H9 (cell line): ENCODE results near the gene RNU7-1. TPM values are rescaled to one million over a fixed set of nuclear protein-coding genes. Genes with fewer than 3 reads are reported as not detected.

Source experiments
- DNase-seq: peaks from one replicate; pipeline ENCODE4 v3.0.0-alpha.2; 2017
- H2AFZ ChIP-seq: one replicate; pipeline ENCODE4 v1.6.1; 2013; ENCODE audit warnings: mild to moderate bottlenecking, low read length, control low read depth, moderate library complexity
- H2AK5ac ChIP-seq: 2 replicates; pipeline ENCODE4 v1.6.1; 2013; ENCODE audit warnings: low read length, control low read depth, mixed read lengths; ENCODE audit not compliant: insufficient read length
- H2BK120ac ChIP-seq: one replicate; pipeline ENCODE4 v1.6.1; 2013; ENCODE audit warnings: low read depth, mild to moderate bottlenecking, low read length, control low read depth, inconsistent platforms; ENCODE audit not compliant: poor library complexity, severe bottlenecking
- H2BK12ac ChIP-seq: 2 replicates; pipeline ENCODE4 v1.6.1; 2013; ENCODE audit warnings: low read length, control low read depth, mixed read lengths, low read depth; ENCODE audit not compliant: insufficient read length
- H2BK15ac ChIP-seq: 2 replicates; pipeline ENCODE4 v1.6.1; 2013; ENCODE audit warnings: low read depth, low read length, control low read depth
- H2BK20ac ChIP-seq: one replicate; pipeline ENCODE4 v1.6.1; 2013; ENCODE audit warnings: low read depth, mild to moderate bottlenecking, low read length, control low read depth, inconsistent platforms; ENCODE audit not compliant: poor library complexity, severe bottlenecking
- H2BK5ac ChIP-seq: 2 replicates; pipeline ENCODE4 v1.6.1; 2013; ENCODE audit warnings: low read length, control low read depth, mixed read lengths; ENCODE audit not compliant: insufficient read length
- H3K14ac ChIP-seq: 2 replicates; pipeline ENCODE4 v1.6.1; 2013; ENCODE audit warnings: low read length, control low read depth; ENCODE audit not compliant: insufficient read depth
- H3K18ac ChIP-seq: 2 replicates; pipeline ENCODE4 v1.6.1; 2013; ENCODE audit warnings: low read depth, mild to moderate bottlenecking, mixed read lengths, low read length, control low read depth; ENCODE audit not compliant: insufficient read length
- H3K23ac ChIP-seq: 2 replicates; pipeline ENCODE4 v1.6.1; 2013; ENCODE audit warnings: low read length, control low read depth, mixed read lengths, low read depth; ENCODE audit not compliant: insufficient read length
- H3K23me2 ChIP-seq: 2 replicates; pipeline ENCODE4 v1.6.1; 2013; ENCODE audit warnings: low read depth, mild to moderate bottlenecking, mixed read lengths, low read length, control low read depth; ENCODE audit not compliant: insufficient read length, poor library complexity, severe bottlenecking
- H3K27ac ChIP-seq: 2 replicates; pipeline ENCODE4 v1.5.1; 2013; ENCODE audit warnings: low read length, control low read depth, mixed read lengths, low read depth; ENCODE audit not compliant: insufficient read length
- H3K27me3 ChIP-seq: 2 replicates; pipeline ENCODE4 v1.6.1; 2013; ENCODE audit warnings: low read length, control low read depth, inconsistent platforms; ENCODE audit not compliant: insufficient read depth
- H3K4ac ChIP-seq: 2 replicates; pipeline ENCODE4 v1.6.1; 2013; ENCODE audit warnings: low read depth, mild to moderate bottlenecking, control low read depth, inconsistent platforms, low read length, moderate library complexity
- H3K4me1 ChIP-seq: 2 replicates; pipeline ENCODE4 v1.6.1; 2013; ENCODE audit warnings: low read length, control low read depth, inconsistent platforms; ENCODE audit not compliant: insufficient read depth
- H3K4me2 ChIP-seq: 2 replicates; pipeline ENCODE4 v1.6.1; 2013; ENCODE audit warnings: low read length, control low read depth, mixed read lengths; ENCODE audit not compliant: insufficient read length, insufficient read depth
- H3K56ac ChIP-seq: 2 replicates; pipeline ENCODE4 v1.6.1; 2013; ENCODE audit warnings: low read depth, mild to moderate bottlenecking, mixed read lengths, low read length, control low read depth; ENCODE audit not compliant: insufficient read length
- H3K79me1 ChIP-seq: 2 replicates; pipeline ENCODE4 v1.6.1; 2013; ENCODE audit warnings: low read depth, mild to moderate bottlenecking, moderate library complexity, low read length, control low read depth, inconsistent platforms; ENCODE audit not compliant: insufficient read depth, poor library complexity, severe bottlenecking
- H3K79me2 ChIP-seq: 2 replicates; pipeline ENCODE4 v1.6.1; 2013; ENCODE audit warnings: low read length, control low read depth, inconsistent platforms; ENCODE audit not compliant: insufficient read depth
- H3K9ac ChIP-seq: 2 replicates; pipeline ENCODE4 v1.6.1; 2013; ENCODE audit warnings: low read length, control low read depth, mixed read lengths; ENCODE audit not compliant: insufficient read length; ENCODE audit errors: extremely low read depth
- H3K9me3 ChIP-seq: one replicate; pipeline ENCODE4 v1.6.1; 2013; ENCODE audit warnings: low read depth, low read length, inconsistent platforms; ENCODE audit not compliant: control insufficient read depth
- H3T11ph ChIP-seq: one replicate; pipeline ENCODE4 v1.6.1; 2013; ENCODE audit warnings: mild to moderate bottlenecking, low read length, control low read depth, inconsistent platforms
- H4K20me1 ChIP-seq: one replicate; pipeline ENCODE4 v1.6.1; 2013; ENCODE audit not compliant: control insufficient read depth, insufficient read length, insufficient read depth
- H4K5ac ChIP-seq: 2 replicates; pipeline ENCODE4 v1.6.1; 2013; ENCODE audit warnings: low read depth, mild to moderate bottlenecking, mixed read lengths, low read length, control low read depth; ENCODE audit not compliant: insufficient read length
- H4K8ac ChIP-seq: replicated peaks from 2 replicates; pipeline ENCODE4 v1.6.1; 2013; ENCODE audit warnings: low read length, control low read depth, mixed read lengths, low read depth; ENCODE audit not compliant: insufficient read length
- H4K91ac ChIP-seq: 2 replicates; pipeline ENCODE4 v1.6.1; 2013; ENCODE audit warnings: low read depth, mild to moderate bottlenecking, moderate library complexity, mixed read lengths, low read length, control low read depth; ENCODE audit not compliant: insufficient read length
- H3K27ac Mint-ChIP-seq, 3 experiments: 2 replicates in 2 of 3; 3 replicates in 1 of 3; pipeline ENCODE4 v1.8.0; 2020 to 2021; ENCODE audit warnings: mixed read lengths in 3 of 3, mild to moderate bottlenecking in 1 of 3, moderate library complexity in 1 of 3
- H3K27me3 Mint-ChIP-seq: 2 replicates; pipeline ENCODE4 v1.8.0; 2021; ENCODE audit warnings: low read depth, mild to moderate bottlenecking, moderate library complexity, mixed read lengths
- H3K36me3 Mint-ChIP-seq, 3 experiments: 2 replicates in 2 of 3; 3 replicates in 1 of 3; pipeline ENCODE4 v1.8.0; 2020 to 2021; ENCODE audit warnings: low read depth in 3 of 3, mixed read lengths in 3 of 3; ENCODE audit not compliant: insufficient read depth in 1 of 3
- H3K4me1 Mint-ChIP-seq, 2 experiments: 2 replicates each; pipeline ENCODE4 v1.8.0; 2020; ENCODE audit warnings: mixed read lengths in 2 of 2
- H3K4me3 Mint-ChIP-seq, 2 experiments: 2 replicates in 1 of 2; 3 replicates in 1 of 2; pipeline ENCODE4 v1.8.0; 2020 to 2021; ENCODE audit warnings: mild to moderate bottlenecking in 2 of 2, mixed read lengths in 2 of 2, moderate library complexity in 1 of 2
- H3K9me3 Mint-ChIP-seq, 2 experiments: 2 replicates in 1 of 2; 3 replicates in 1 of 2; pipeline ENCODE4 v1.8.0; 2020; ENCODE audit warnings: mild to moderate bottlenecking in 2 of 2, mixed read lengths in 2 of 2, moderate library complexity in 1 of 2
- WGBS: extraction: QIAGEN DNeasy Blood & Tissue Kit; methylation state at CpG from one replicate; pipeline ENCODE4 v1.1.7; 2013; ENCODE audit warnings: missing lambda C conversion rate, low lambda C conversion rate, mixed read lengths; ENCODE audit not compliant: insufficient read length; ENCODE audit errors: extremely low coverage; 5-methylcytosine and 5-hydroxymethylcytosine counted together
- total RNA-seq: library from RNA; stranded (reverse); gene quantifications from 2 replicates; pipeline ENCODE4 v1.2.1, GENCODE V29; 2021
- TF ChIP-seq, protein P1 (sequence below): fragments of 200-600 bp; sonication (generic); conservative IDR thresholded peaks from 3 replicates; pipeline ENCODE4 v1.8.0; 2021; ENCODE audit warnings: antibody characterized with exemption, mild to moderate bottlenecking

Gene RNU7-1
- total RNA-seq, 1 experiment from 2014 or later: not detected

DNA sequence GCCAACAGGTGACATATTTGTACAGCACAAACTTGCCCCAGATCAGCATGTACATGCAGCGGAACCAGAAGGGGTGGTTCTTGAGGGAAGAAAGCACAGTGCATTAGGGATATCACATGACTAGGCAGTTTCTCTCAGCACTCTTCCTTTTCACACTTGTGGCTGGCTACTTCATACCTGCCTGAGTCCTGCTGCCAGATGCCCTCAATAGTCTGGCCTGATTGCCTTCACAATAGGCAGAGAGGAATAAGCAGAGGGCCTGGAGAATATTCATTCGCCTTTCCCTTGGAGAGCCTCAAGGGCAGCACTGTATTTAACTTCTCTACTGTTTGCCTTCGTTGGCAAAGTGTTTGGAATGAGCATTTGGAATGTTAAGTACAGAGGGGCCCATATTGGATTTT lies 35.0 kb downstream of the RNU7-1 start:
- peaks cover 28 to 84% (median 81%) of the 10 kb centered on the region in 3 experiments; a peak in 6 of 7 replicates for H3K36me3 Mint-ChIP-seq
- no peak overlapping the region for H3K27ac ChIP-seq
- no peaks in the 10 kb centered on the region for H3K79me1 ChIP-seq
- no peak overlapping the region for H2AFZ ChIP-seq
- H3K27me3 ChIP-seq: no peaks in the 10 kb centered on the region
- H4K91ac ChIP-seq: no peak overlapping the region
- H3K4ac ChIP-seq: no peak overlapping the region
- no peaks in the 10 kb centered on the region for H3K23me2 ChIP-seq
- no peaks in the 10 kb centered on the region for H3K9me3 ChIP-seq
- no peaks in the 10 kb centered on the region for H3K79me2 ChIP-seq
- H3K4me2 ChIP-seq: no peak overlapping the region
- no peak overlapping the region for H2AK5ac ChIP-seq
- H2BK20ac ChIP-seq: no peak overlapping the region
- H3K27ac Mint-ChIP-seq: peak overlapping the region in 1 of 3 experiments; percentile 91; a peak in 2 of 7 replicates
- H3K23ac ChIP-seq: no peak overlapping the region
- no peak overlapping the region for H2BK12ac ChIP-seq
- H4K5ac ChIP-seq: no peak overlapping the region
- TF ChIP-seq, protein P1, sequence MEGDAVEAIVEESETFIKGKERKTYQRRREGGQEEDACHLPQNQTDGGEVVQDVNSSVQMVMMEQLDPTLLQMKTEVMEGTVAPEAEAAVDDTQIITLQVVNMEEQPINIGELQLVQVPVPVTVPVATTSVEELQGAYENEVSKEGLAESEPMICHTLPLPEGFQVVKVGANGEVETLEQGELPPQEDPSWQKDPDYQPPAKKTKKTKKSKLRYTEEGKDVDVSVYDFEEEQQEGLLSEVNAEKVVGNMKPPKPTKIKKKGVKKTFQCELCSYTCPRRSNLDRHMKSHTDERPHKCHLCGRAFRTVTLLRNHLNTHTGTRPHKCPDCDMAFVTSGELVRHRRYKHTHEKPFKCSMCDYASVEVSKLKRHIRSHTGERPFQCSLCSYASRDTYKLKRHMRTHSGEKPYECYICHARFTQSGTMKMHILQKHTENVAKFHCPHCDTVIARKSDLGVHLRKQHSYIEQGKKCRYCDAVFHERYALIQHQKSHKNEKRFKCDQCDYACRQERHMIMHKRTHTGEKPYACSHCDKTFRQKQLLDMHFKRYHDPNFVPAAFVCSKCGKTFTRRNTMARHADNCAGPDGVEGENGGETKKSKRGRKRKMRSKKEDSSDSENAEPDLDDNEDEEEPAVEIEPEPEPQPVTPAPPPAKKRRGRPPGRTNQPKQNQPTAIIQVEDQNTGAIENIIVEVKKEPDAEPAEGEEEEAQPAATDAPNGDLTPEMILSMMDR: no peak
- no peak overlapping the region for H3K4me3 Mint-ChIP-seq
- H2BK5ac ChIP-seq: no peak overlapping the region
- H3K18ac ChIP-seq: no peak overlapping the region
- H2BK15ac ChIP-seq: no peak overlapping the region
- H3K4me1 ChIP-seq: no peaks in the 10 kb centered on the region; the same call in 1 of the 2 replicates
- H4K8ac ChIP-seq: no peak overlapping the region
- H3K14ac ChIP-seq: no peak overlapping the region
- H2BK120ac ChIP-seq: no peak overlapping the region
- H3K27me3 Mint-ChIP-seq: no peaks in the 10 kb centered on the region; the same call in 1 of the 2 replicates
- H3T11ph ChIP-seq: no peak overlapping the region
- no peak for DNase-seq
- no peak overlapping the region for H3K56ac ChIP-seq
- WGBS: no CpG with 5 or more reads among the region's 3 CpGs
- H3K4me1 Mint-ChIP-seq: peaks cover 3 to 10% of the 10 kb centered on the region in 2 experiments
- no peak overlapping the region for H3K9ac ChIP-seq
- H4K20me1 ChIP-seq: no peaks in the 10 kb centered on the region
- H3K9me3 Mint-ChIP-seq: no peaks in the 10 kb centered on the region
